ENCODE results near the gene RNASE2.
"Not testable (repeated sequence)": the region's sequence is repeated elsewhere in the genome, so short reads cannot be mapped to it uniquely, and the experiment has no call there.

RNASE2 gene

GRCh38 chr14:20954736-20955537 is at the start of gene RNASE2:
RNASE2 (plus strand) TSS chr14:20955487; CDS start chr14:20955772, 285 bp downstream.
- not testable (repeated sequence) for DNase-seq (ENCODE audit: low spot score); H3K4me3 ChIP-seq
- peak within 1 kb of the TSS in 1 of 2 donors; percentile 13 for H3K27ac ChIP-seq

- DNase-seq (ENCODE audit: low spot score): no peak
- TF ChIP-seq CTCF (IDR thresholded peaks at IDR 0.05): no peak
- no peak overlapping the region for H3K27ac ChIP-seq
- H3K4me3 ChIP-seq: no peak overlapping the region
Measured at GRCh38 chr14:20905676-20906075, 49.6 kb upstream of the RNASE2 start.

- DNase-seq (ENCODE audit: low spot score): no peak
- Histone ChIP-seq H3K4me3 (no peak overlapping the region), H3K27ac (no peak overlapping the region)
- no peak for TF ChIP-seq CTCF (IDR thresholded peaks at IDR 0.05)
Measured at GRCh38 chr14:20907214-20907613, 48.1 kb upstream of the RNASE2 start.

- H3K4me3 ChIP-seq; H3K27ac ChIP-seq; DNase-seq (ENCODE audit: low spot score): not testable (repeated sequence)
Measured at GRCh38 chr14:20910822-20911221, 44.5 kb upstream of the RNASE2 start.

- not testable (repeated sequence) for H3K4me3 ChIP-seq; DNase-seq (ENCODE audit: low spot score); H3K27ac ChIP-seq
Measured at GRCh38 chr14:20919038-20919756, 36.1 kb upstream of the RNASE2 start.

- H3K27ac ChIP-seq; H3K4me3 ChIP-seq; DNase-seq (ENCODE audit: low spot score): not testable (repeated sequence)
Measured at GRCh38 chr14:20923766-20924297, 31.5 kb upstream of the RNASE2 start.

- no peak for DNase-seq (ENCODE audit: low spot score)
- TF ChIP-seq CTCF (IDR thresholded peaks at IDR 0.05): peak; percentile 17
- Histone ChIP-seq H3K4me3 (no peak overlapping the region), H3K27ac (no peak overlapping the region)
Measured at GRCh38 chr14:20934148-20934762, 21.0 kb upstream of the RNASE2 start.

GRCh38 chr14:20935303-20935984 is 19.8 kb upstream of the RNASE2 start:
- Histone ChIP-seq H3K27ac (no peak overlapping the region), H3K4me3 (no peak overlapping the region)
- no peak for DNase-seq (ENCODE audit: low spot score)
- no peak for TF ChIP-seq CTCF (IDR thresholded peaks at IDR 0.05)

- DNase-seq (ENCODE audit: low spot score); H3K4me3 ChIP-seq; H3K27ac ChIP-seq: not testable (repeated sequence)
Measured at GRCh38 chr14:20945146-20945545, 10.1 kb upstream of the RNASE2 start.

GRCh38 chr14:20946707-20947106 is 8.6 kb upstream of the RNASE2 start:
- DNase-seq (ENCODE audit: low spot score); H3K27ac ChIP-seq; H3K4me3 ChIP-seq: not testable (repeated sequence)

GRCh38 chr14:20955538-20955873 is 219 bp downstream of the RNASE2 start:
- DNase-seq (ENCODE audit: low spot score); H3K4me3 ChIP-seq: not testable (repeated sequence)
- H3K27ac ChIP-seq: peak overlapping the region in 1 of 2 donors; percentile 13

Data from coronary artery (tissue), 2 donors.